Fibroblast of peridontal ligament (primary cell): ENCODE measurements around the gene GIMAP7.
"Not testable (repeated sequence)": the region's sequence is repeated elsewhere in the genome, so short reads cannot be mapped to it uniquely, and the experiment has no call there.

ENCODE experiments used
- DNase-seq: peaks from one replicate; pipeline ENCODE4 v3.0.0-alpha.2; 2010; ENCODE audit errors: extremely low read depth

GIMAP7 gene

DNA sequence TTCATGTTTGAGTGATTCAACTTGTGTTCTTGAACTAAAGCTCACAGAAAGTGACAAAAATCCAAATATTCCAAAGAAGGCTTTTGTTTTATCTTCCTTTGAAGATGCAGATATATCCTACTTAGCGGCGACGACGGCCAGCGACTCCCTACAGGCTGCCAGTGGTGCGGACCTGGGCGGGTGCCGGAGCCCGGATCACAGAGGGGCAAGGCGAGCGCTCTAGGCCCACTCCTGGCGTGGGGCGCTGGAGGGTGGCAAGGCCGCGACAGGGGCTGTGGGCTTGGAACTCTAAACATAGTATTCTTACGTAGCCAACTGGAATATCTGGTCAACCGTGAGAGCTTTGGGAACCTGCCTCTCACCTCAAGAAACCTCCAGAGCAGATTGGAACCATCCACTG, 914 bp upstream of the GIMAP7 start:
- DNase-seq: no peak

DNA sequence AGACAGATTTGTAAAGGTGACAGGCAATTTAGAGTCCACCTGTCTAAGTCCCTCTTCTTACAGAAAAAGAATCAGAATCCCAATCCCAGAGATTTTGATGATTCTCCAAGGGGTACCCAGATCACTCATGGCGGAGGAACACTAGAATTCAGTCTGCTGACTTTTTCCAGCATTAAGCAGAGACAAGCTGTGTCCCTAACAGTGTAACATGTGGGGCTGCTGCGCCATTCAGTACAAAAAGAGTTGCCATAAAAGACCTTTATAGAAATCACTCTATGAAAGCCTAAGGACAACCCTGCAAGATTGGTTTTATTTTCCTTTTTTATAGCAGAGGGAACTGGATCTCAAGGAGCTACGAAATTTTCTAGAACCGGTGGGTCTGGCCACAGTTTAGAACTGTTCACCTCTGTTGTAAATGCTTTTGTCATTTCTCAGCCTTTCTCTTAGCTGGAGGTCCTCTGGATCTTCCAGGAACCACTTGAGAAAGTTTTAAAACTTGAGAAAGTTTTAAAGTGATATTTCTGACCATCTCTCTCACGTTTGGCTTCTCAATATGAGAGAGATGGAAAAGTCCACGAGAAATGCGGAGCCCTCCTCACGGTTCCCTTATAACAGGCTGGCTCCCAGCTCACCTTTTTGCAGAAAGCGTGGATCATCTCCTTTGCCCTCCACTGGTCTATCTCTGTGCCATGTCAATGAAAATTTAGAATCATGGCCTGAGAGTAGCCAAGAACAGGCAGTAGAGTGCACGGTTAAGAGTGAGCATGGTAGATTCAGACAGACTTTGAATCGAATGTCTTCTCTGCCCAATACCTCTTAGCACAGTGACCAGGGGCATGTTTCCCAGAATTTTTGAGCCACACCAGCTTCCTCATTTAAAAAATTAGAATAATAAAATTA, 826 bp downstream of the GIMAP7 start:
- DNase-seq: no peak

DNA sequence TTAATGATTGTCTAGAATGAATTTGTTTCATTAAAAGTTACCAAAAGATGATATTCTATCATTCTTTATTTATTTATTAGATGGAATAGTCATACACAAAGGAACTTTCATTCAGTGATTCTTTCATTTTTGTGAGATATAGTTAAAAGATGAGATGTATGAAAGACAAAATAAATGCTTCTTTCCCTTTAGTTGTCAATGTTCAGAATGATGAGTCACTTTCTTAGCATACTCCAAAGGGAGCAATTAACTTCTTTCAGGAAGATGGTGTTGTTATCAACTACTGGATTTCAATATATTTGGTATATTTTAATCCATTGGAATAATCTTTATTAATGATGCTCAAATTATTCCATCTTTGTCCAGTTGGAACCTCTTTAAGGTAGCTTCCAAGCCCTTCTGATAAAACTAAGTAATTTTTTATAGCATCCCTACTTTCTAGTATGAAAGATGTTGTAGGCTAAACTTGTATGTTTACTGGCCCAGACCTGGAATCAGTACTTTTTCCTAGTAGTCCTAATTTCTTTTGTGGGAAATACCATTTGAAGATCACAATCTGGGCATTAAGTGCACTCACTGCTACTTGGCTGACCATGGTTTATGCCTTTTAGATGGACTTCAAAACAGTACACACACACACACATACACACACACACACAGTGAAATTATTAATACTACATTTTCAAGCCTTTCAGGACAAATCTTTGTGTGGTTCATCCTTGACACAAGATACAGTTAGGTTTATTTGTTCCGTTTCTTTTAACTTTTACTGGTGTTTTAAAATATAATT, 2.5 kb downstream of the GIMAP7 start:
- no peak for DNase-seq

- DNase-seq: no peak
Observed at GRCh38 chr7:150519310-150519709, 4.6 kb downstream of the GIMAP7 start.

GRCh38 chr7:150520145-150520544, 5.5 kb downstream of the GIMAP7 start:
- no peak for DNase-seq

DNA sequence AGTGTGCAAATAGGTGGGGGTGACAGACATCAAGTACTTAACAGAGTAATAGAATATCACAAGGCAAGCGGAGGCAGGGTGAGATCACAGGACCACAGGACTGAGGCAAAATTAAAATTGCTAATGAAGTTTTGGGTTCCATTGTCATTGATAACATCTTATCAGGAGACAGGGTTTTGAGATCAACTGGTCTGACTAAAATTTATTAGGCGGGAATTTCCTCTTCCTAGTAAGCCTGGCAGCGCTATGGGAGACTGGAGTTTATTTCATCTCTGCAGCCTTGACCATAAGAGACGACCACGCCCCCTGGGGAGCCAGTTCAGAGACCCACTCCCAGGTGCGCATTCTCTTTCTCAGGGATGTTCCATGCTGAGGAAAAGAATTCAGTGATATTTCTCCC, 8.3 kb downstream of the GIMAP7 start:
- not testable (repeated sequence) for DNase-seq

DNA sequence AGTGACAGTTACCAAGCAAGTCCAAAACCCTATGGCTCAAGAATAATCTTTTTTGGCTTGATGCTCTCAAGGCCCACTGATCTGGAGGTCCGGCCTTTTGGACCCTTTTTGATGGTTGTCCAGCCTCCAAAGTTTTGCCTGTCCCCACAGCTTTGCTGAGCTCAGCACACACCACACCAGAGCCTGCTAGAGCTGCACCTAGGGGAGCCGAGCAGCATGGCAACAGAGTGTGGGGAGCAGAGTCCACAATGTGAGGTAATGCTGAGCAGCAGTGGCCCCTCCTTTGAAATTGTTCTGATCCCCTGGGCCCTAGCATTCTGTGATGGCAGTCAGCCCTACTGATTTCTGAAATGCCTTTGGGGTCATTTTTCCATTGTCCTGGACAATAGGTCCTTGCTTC, 9.3 kb downstream of the GIMAP7 start:
- no peak for DNase-seq

DNA sequence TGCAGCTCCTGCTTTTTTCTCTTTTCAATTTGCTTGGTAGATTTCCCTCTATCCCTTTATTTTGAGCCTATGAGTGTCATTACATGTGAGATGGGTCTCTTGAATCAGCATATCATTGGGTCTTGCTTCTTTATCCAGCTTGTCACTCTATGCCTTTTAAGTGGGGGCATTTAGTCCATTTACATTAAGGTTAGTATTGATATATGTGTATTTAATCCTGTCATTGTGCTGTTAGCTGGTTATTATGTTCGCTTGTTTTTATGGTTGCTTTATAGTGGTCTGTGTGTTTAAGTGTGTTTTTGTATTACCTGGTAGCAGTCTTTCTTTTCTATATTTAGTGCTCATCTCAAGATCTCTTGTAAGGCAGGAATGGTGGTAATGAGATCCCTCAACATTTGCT, 17.0 kb downstream of the GIMAP7 start:
- no peak for DNase-seq

DNA sequence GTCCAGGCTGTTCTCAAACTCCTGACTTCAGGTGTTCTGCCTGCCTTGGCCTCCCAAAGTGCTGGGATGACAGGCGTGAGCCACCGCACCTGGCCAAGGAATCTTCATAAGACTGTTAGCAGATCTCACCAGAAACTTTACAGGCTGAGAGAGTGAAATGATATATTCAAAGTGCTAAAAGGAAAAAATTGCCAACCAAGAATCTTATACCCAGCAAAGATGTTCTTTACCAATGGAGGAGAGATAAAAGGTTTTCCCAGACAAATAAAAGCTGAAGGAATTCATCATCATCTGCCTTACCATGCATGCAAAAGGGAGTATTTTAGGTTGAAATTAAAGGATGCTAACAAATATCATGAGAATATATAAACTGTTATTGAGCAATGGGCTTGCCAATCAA, 23.6 kb downstream of the GIMAP7 start:
- no peak for DNase-seq

DNA sequence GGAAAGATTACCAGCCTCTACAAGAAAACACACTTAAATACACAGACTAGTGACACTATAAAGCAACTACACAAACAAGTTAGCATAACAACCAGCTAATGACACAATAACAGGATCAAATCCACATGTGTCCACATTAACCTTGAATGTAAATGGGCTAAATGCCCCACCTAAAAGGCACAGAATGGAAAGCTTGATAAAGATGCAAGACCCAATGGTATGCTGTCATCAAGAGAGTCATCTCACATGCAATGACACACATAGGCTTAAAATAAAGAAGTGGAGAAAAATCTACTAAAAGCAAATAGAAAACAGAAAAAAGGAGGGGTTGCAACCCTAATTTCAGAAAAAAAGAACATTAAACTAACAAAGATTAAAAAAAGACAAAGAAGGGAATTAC, 38.5 kb downstream of the GIMAP7 start:
- DNase-seq: no peak

DNA sequence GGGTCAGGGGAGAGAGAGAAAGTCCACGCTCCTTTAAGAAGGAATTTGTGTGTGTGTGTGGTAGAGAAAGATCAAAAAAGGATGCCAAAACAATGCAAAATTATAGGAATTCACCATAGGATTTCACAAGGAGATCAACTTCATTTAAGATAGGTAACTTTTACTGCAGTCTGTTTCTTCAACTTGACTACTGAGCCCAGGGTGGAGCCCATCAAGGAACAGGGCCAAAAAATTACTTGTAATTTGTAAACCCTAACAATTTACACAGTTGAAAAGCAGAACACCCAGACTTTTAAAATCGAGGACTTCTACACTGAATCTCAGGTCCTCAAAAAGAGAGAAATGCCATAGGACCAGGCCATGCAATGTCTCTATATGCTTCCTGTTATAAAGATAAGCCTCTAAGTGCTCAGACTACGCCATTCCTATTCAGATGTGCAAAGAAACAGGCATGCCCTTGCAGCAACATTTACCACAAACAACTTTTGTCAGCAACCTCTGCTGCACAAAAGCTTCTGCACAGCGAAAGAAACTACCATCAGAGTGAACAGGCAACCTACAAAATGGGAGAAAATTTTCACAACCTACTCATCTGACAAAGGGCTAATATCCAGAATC, 42.0 kb downstream of the GIMAP7 start:
- DNase-seq: no peak

DNA sequence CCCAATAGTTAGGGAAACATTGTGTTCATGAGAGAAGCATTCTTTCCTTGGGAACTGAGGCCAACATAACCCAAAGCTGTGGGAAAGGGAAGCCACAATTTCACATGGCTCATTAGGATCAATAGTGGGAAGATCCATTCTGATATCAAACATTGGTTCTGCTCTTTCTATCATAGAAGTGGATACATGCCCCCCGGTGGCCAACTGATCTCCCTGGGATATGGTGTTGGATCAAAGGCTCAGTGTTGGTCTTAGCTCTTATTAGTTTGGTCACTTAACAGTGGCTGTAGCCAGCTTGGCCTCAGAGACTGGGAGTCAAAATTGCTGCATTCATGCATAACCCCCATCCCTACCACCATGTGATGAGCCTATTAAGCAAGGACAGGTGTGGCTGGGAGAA, 45.8 kb downstream of the GIMAP7 start:
- no peak for DNase-seq

DNA sequence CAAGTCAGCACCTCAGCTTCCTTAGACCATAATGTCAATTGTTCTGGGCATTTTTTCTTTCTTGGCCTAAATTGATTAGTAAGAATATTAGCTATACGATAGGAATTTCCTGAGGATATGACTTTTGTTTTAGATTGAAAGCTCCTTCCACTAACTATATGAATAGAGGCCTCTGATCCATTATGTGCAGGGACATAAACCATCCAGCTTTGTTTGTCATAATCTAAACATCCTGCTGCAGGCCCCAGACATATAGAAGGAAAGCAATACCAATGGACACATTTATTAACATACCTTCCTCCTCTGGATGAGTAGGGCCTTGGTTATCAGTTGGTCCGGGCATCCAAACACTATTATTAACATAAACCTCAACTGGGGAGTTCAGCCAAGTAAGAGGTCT, 48.2 kb downstream of the GIMAP7 start:
- no peak for DNase-seq

DNA sequence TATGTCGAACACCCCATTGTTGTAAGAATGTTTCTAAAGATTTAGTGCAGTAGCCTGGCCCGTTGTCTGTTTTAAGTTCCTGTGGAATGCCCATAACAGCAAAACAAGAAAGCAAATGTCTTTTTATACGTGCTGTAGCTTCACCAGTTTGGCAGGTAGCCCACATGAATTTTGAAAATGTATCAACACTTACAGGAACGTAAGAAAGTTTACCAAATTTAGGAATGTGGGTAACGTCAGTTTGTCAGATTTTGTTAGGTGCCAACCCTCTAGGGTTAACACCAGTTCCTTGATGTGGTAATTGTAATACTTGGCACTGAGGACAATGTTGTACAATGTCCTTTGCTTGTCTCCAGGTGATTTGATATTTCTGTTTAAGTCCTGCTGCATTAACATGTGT, 49.3 kb downstream of the GIMAP7 start:
- no peak for DNase-seq

GRCh38 chr7:150564566-150564965, 49.9 kb downstream of the GIMAP7 start:
- no peak for DNase-seq

DNA sequence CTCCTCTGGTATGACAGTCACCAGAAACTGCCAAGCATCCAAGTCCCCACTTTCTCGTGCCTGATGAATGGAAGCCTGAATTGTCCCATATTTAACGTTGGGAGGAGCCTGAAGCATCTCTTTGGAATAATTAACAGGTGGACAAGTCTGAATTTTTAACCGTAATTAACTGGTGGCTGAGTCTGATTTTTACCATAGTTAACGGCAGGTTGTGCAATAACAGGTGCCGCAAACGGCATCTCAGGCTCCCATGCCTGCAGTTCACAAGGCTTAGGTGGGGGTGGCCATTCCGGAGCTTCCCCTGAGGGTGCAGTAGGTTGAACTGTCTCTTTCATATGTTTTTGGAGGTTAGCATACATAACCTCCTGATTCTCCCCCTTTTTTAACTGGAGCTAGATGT, 50.6 kb downstream of the GIMAP7 start:
- DNase-seq: no peak

DNA sequence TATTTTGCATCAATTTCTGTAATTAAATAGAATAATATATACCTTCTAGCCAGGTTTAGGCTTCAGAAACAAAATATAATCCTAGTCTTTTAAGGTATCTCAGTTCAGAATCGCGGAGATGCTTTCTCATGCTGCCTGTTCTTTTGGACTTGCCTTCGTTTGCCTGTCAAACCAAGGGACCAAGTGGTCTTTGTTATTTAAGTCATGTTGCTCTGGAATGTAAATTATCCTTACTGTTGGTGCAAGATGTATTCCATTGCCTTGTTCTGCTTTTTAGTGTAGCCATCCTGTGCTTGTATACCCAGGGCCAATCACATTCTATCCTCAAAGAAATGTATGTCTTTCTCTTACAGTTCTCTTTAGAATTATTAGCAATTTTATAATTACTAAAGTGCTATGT, 51.5 kb downstream of the GIMAP7 start:
- no peak for DNase-seq

- no peak for DNase-seq
Observed at GRCh38 chr7:150566572-150566971, 51.9 kb downstream of the GIMAP7 start.

DNA sequence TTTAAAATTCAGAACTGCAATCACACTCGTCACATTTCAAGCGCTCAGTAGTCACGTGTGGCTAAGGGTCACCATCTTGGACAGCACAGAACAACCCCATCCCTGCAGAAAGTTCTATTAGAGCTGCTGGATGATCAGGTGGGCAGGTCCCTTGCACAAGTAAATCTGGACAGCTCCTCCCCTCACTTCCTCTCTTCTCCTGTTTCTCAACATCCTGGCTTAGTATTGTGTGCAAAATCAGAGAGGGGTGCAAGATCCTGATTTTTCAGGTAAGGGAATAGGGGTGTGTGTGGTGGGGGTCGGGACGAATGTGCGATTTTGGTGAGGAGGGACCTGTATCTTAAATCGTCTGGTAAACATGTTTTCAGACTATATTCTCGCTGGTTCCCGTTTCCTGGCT, 52.5 kb downstream of the GIMAP7 start, which contains the start of gene GIMAP4:
TSS of gene GIMAP4 (plus strand) at position 222 of the 400 bp plus-strand sequence. CDS start 2,512 bp downstream, outside the sequence.
- no peak for DNase-seq

- no peak for DNase-seq
Observed at GRCh38 chr7:150567871-150568301, 53.2 kb downstream of the GIMAP7 start.

GRCh38 chr7:150568714-150569113, 54.0 kb downstream of the GIMAP7 start:
- DNase-seq: no peak

DNA sequence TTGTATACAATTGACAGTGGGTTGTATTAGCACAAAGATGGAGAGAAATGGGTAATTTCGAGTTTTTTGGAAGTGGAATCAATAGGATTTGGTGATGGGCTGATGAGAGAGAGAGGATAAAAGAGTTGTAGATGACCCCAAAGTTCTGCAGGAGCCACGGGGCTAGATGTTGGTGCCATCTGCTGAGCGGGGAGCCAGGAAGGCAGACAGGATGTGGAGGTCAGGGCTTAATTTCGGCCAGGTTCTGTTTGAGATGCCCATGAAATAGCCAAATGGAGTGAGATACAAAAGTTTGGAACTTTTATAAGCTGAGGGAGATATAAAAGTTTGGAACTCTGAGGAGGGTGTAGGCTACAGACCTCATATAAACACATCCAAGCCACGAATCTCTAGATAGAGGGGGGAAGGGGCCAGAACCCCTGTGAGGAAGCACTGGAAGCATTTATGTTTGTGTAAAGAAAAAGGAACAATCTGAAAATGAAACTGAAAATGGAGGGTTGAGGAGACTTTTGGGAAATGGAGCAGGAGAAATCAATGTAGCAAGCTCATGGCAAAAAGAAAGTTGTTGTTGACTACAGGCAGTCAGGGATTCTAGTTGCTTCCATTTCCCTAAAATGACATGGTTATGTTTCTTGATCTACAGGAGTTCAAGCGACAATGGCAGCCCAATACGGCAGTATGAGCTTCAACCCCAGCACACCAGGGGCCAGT, 54.7 kb downstream of the GIMAP7 start:
- DNase-seq: no peak
